Activated CD8-positive, alpha-beta T cell treated with anti-CD3 and anti-CD28 coated beads, Interleukin-2, amount 10 ng/mL, durations not matched to agents 7 days and 5 days (primary cell): ENCODE measurements around the gene STK11. TPM values are rescaled to one million over a fixed set of nuclear protein-coding genes. Genes with fewer than 3 reads are reported as not detected.
"Not testable (repeated sequence)": the region's sequence is repeated elsewhere in the genome, so short reads cannot be mapped to it uniquely, and the experiment has no call there.

ENCODE experiments used
- ATAC-seq: fragments of 150-1000 bp; cut with Tn5 transposase; one replicate; pipeline ENCODE4 v1.10.0; 2021; ENCODE audit warnings: moderate library complexity
- CTCF ChIA-PET: fragments of 350-600 bp; sonication (Branson Sonifier 250); formaldehyde crosslinking; loops from one replicate; lab custom pipeline; 2021; ENCODE audit warnings: antibody characterized with exemption; lab: Charles Lee
- POLR2A ChIA-PET: fragments of 350-600 bp; sonication (Branson Sonifier 250); formaldehyde crosslinking; loops from one replicate; lab custom pipeline; 2021; ENCODE audit warnings: antibody characterized with exemption; lab: Charles Lee
- DNase-seq: peaks from one replicate; pipeline ENCODE4 v3.0.0-alpha.2; 2020
- H3K27ac Mint-ChIP-seq: one replicate; pipeline ENCODE4 v1.8.0; 2021; ENCODE audit warnings: mild to moderate bottlenecking, mixed read lengths
- H3K27me3 Mint-ChIP-seq: one replicate; pipeline ENCODE4 v1.8.0; 2021; ENCODE audit warnings: low read depth, mixed read lengths
- H3K36me3 Mint-ChIP-seq: one replicate; pipeline ENCODE4 v1.8.0; 2021; ENCODE audit warnings: low read depth, mixed read lengths
- H3K4me1 Mint-ChIP-seq: one replicate; pipeline ENCODE4 v1.8.0; 2021; ENCODE audit warnings: low read depth, mixed read lengths
- H3K4me3 Mint-ChIP-seq: one replicate; pipeline ENCODE4 v1.8.0; 2021; ENCODE audit warnings: mild to moderate bottlenecking, mixed read lengths
- H3K9me3 Mint-ChIP-seq: one replicate; pipeline ENCODE4 v1.8.0; 2022; ENCODE audit warnings: mixed read lengths; ENCODE audit not compliant: insufficient read depth
- total RNA-seq, 2 experiments: library from RNA; stranded (reverse); gene quantifications; one replicate each; pipeline ENCODE4 v1.2.3, GENCODE V29; 2021

STK11 gene
- total RNA-seq, 2 experiments from 2014 or later = 68.8 to 70.8 TPM

- H3K36me3 Mint-ChIP-seq = peaks cover 6% of the 10 kb centered on the region
- ATAC-seq (no peak), DNase-seq (no peak)
- H3K27ac Mint-ChIP-seq = no peak overlapping the region
- no peaks in the 10 kb centered on the region for H3K27me3 Mint-ChIP-seq
- no peaks in the 10 kb centered on the region for H3K9me3 Mint-ChIP-seq
- H3K4me1 Mint-ChIP-seq = peaks cover 32% of the 10 kb centered on the region
- POLR2A ChIA-PET = interaction anchor here (2.2 to 7.7 kb wide), 2 partner anchors 16 to 22 kb away, joined by 7 to 218 read pairs; partner anchors contain the start of gene CIRBP
- no peak overlapping the region for H3K4me3 Mint-ChIP-seq
- CTCF ChIA-PET = interaction anchor here (2.9 to 8.2 kb wide), 3 partner anchors 22 to 32 kb away, joined by 34 to 606 read pairs (median 57); partner anchors contain the start of genes CIRBP and FAM174C
Observed at GRCh38 chr19:1245494-1246264, 40.1 kb downstream of the STK11 start.

- not testable (repeated sequence) for H3K27ac Mint-ChIP-seq, ATAC-seq, DNase-seq, H3K9me3 Mint-ChIP-seq, H3K36me3 Mint-ChIP-seq, H3K27me3 Mint-ChIP-seq
- ChIA-PET POLR2A (interaction anchor here (7.7 kb wide), 1 partner anchor 21 kb away, joined by 218 read pairs; the partner anchor contains the start of gene CIRBP), CTCF (interaction anchor here (8.2 kb wide), 1 partner anchor 21 kb away, joined by 606 read pairs; the partner anchor contains the start of gene CIRBP)
- peak overlapping the region; percentile 8 for H3K4me3 Mint-ChIP-seq
- H3K4me1 Mint-ChIP-seq = peaks cover 24% of the 10 kb centered on the region
Observed at GRCh38 chr19:1246265-1247087, 40.9 kb downstream of the STK11 start.

GRCh38 chr19:1247748-1248138 lies 42.2 kb downstream of the STK11 start:
- ATAC-seq (no peak), DNase-seq (no peak)
- H3K9me3 Mint-ChIP-seq = no peaks in the 10 kb centered on the region
- peaks cover 19% of the 10 kb centered on the region for H3K36me3 Mint-ChIP-seq
- H3K27ac Mint-ChIP-seq = peak overlapping the region; percentile 69
- no peaks in the 10 kb centered on the region for H3K27me3 Mint-ChIP-seq
- peaks cover 21% of the 10 kb centered on the region for H3K4me1 Mint-ChIP-seq
- POLR2A ChIA-PET = interaction anchor here (7.7 kb wide), 1 partner anchor 20 kb away, joined by 218 read pairs; the partner anchor contains the start of gene CIRBP
- H3K4me3 Mint-ChIP-seq = peak overlapping the region; percentile 62
- CTCF ChIA-PET = interaction anchor here (8.2 kb wide), 1 partner anchor 20 kb away, joined by 606 read pairs; the partner anchor contains the start of gene CIRBP

- ChIA-PET CTCF (interaction anchor here (1.0 to 8.2 kb wide), 2 partner anchors 18 to 19 kb away, joined by 6 to 606 read pairs; partner anchors contain the start of gene CIRBP), POLR2A (interaction anchor here (0.6 to 1.0 kb wide), 3 partner anchors 14 to 21 kb away, joined by 3 to 8 read pairs (median 5); partner anchors contain the start of gene CIRBP)
- ATAC-seq = peak; percentile 8
- peak; percentile 78 for DNase-seq
- Mint-ChIP-seq H3K4me1 (peaks cover 17% of the 10 kb centered on the region), H3K27me3 (no peaks in the 10 kb centered on the region), H3K4me3 (peak within 1 kb of the TSS; percentile 78), H3K36me3 (peaks cover 20% of the 10 kb centered on the region), H3K9me3 (no peaks in the 10 kb centered on the region), H3K27ac (peak within 1 kb of the TSS; percentile 90)
Observed at GRCh38 chr19:1248139-1248785, 42.7 kb downstream of the STK11 start, which contains the start of gene MIDN. Gene MIDN, plus strand, starts transcription at chr19:1248583. Its CDS starts 1,714 bp downstream, at chr19:1250297.

GRCh38 chr19:1248786-1249297 lies 43.3 kb downstream of the STK11 start:
- H3K36me3 Mint-ChIP-seq = peaks cover 24% of the 10 kb centered on the region
- peak; percentile 14 for ATAC-seq
- H3K27ac Mint-ChIP-seq = peak overlapping the region; percentile 90
- POLR2A ChIA-PET = interaction anchor here (0.6 to 1.0 kb wide), 3 partner anchors 13 to 20 kb away, joined by 3 to 8 read pairs (median 5); partner anchors contain the start of gene CIRBP
- no peaks in the 10 kb centered on the region for H3K27me3 Mint-ChIP-seq
- CTCF ChIA-PET = interaction anchor here (0.6 to 1.0 kb wide), 2 partner anchors 15 to 18 kb away, joined by 3 to 6 read pairs; no protein-coding TSS in a partner anchor
- peak; percentile 82 for DNase-seq
- peaks cover 15% of the 10 kb centered on the region for H3K4me1 Mint-ChIP-seq
- H3K9me3 Mint-ChIP-seq = no peaks in the 10 kb centered on the region
- peak overlapping the region; percentile 78 for H3K4me3 Mint-ChIP-seq

GRCh38 chr19:1249298-1249989 lies 43.9 kb downstream of the STK11 start:
- Mint-ChIP-seq H3K27me3 (no peaks in the 10 kb centered on the region), H3K4me3 (peak overlapping the region; percentile 79), H3K27ac (peak overlapping the region; percentile 83), H3K4me1 (peaks cover 13% of the 10 kb centered on the region), H3K36me3 (peaks cover 26% of the 10 kb centered on the region), H3K9me3 (no peaks in the 10 kb centered on the region)
- DNase-seq = peak; percentile 95
- ATAC-seq = peak; percentile 54
- POLR2A ChIA-PET = interaction anchor here (0.5 to 1.0 kb wide), 4 partner anchors 10 to 20 kb away, joined by 3 to 8 read pairs (median 3); partner anchors contain the start of gene CIRBP
- CTCF ChIA-PET = interaction anchor here (0.6 to 1.0 kb wide), 2 partner anchors 15 to 17 kb away, joined by 3 to 6 read pairs; no protein-coding TSS in a partner anchor

- DNase-seq (no peak), ATAC-seq (no peak)
- peak overlapping the region; percentile 79 for H3K4me3 Mint-ChIP-seq
- CTCF ChIA-PET = interaction anchor here (0.9 kb wide), 1 partner anchor 12 kb away, joined by 3 read pairs; no protein-coding TSS in a partner anchor
- H3K27ac Mint-ChIP-seq = peak overlapping the region; percentile 83
- POLR2A ChIA-PET = interaction anchor here (0.5 to 1.0 kb wide), 2 partner anchors 10 to 19 kb away, joined by 3 read pairs; partner anchors contain the start of gene CIRBP
- H3K27me3 Mint-ChIP-seq = no peaks in the 10 kb centered on the region
- no peaks in the 10 kb centered on the region for H3K9me3 Mint-ChIP-seq
- peaks cover 30% of the 10 kb centered on the region for H3K36me3 Mint-ChIP-seq
- peaks cover 15% of the 10 kb centered on the region for H3K4me1 Mint-ChIP-seq
Observed at GRCh38 chr19:1249990-1250436, 44.4 kb downstream of the STK11 start.

- H3K9me3 Mint-ChIP-seq = no peaks in the 10 kb centered on the region
- H3K36me3 Mint-ChIP-seq = peaks cover 36% of the 10 kb centered on the region
- peak overlapping the region; percentile 88 for H3K27ac Mint-ChIP-seq
- H3K4me3 Mint-ChIP-seq = peak overlapping the region; percentile 91
- ATAC-seq (no peak), DNase-seq (peak; percentile 74)
- no peaks in the 10 kb centered on the region for H3K27me3 Mint-ChIP-seq
- ChIA-PET CTCF (interaction anchor here (0.9 to 1.3 kb wide), 2 partner anchors 11 to 16 kb away, joined by 3 to 11 read pairs; no protein-coding TSS in a partner anchor), POLR2A (interaction anchor here (1.0 to 3.2 kb wide), 3 partner anchors 11 to 19 kb away, joined by 3 to 52 read pairs (median 6); partner anchors contain the start of gene CIRBP)
- H3K4me1 Mint-ChIP-seq = peaks cover 20% of the 10 kb centered on the region
Observed at GRCh38 chr19:1250437-1251260, 45.1 kb downstream of the STK11 start.
